SK-N-SH (cell line): ENCODE measurements around the gene ZNF541.

Experiments
- EP300 ChIP-seq, 2 experiments: IDR thresholded peaks; 2 replicates each; pipeline versions ENCODE4 v1.4.0 to v1.6.1; 2012; ENCODE audit warnings: borderline replicate concordance in 1 of 2, low read depth in 1 of 2, low read length in 1 of 2
- GABPA ChIP-seq: IDR thresholded peaks from 2 replicates; pipeline ENCODE4 v1.4.0; 2012; ENCODE audit warnings: low read depth, mild to moderate bottlenecking
- MXI1 ChIP-seq: IDR thresholded peaks from 2 replicates; pipeline ENCODE4 v1.6.1; 2012; ENCODE audit warnings: mild to moderate bottlenecking, low read depth, low read length, improper control_type of control experiment
- YY1 ChIP-seq: IDR thresholded peaks from 2 replicates; pipeline ENCODE4 v1.4.0; 2012; ENCODE audit warnings: low read depth, mild to moderate bottlenecking
- TF ChIP-seq, protein P1 (sequence below): fragments of 200-600 bp; sonication (generic); IDR thresholded peaks from 2 replicates; pipeline ENCODE4 v1.6.1; 2017; ENCODE audit warnings: antibody characterized with exemption, mild to moderate bottlenecking, moderate library complexity

GRCh38 chr19:47541518-47541917 is 31.4 kb downstream of the ZNF541 start:
- TF ChIP-seq EP300 (IDR thresholded peaks at IDR 0.05; ENCODE audit: borderline replicate concordance in 1 of 2, low read depth in 1 of 2, low read length in 1 of 2) (no peak), GABPA (no peak), MXI1 (no peak), YY1 (no peak)
- TF ChIP-seq, protein P1, sequence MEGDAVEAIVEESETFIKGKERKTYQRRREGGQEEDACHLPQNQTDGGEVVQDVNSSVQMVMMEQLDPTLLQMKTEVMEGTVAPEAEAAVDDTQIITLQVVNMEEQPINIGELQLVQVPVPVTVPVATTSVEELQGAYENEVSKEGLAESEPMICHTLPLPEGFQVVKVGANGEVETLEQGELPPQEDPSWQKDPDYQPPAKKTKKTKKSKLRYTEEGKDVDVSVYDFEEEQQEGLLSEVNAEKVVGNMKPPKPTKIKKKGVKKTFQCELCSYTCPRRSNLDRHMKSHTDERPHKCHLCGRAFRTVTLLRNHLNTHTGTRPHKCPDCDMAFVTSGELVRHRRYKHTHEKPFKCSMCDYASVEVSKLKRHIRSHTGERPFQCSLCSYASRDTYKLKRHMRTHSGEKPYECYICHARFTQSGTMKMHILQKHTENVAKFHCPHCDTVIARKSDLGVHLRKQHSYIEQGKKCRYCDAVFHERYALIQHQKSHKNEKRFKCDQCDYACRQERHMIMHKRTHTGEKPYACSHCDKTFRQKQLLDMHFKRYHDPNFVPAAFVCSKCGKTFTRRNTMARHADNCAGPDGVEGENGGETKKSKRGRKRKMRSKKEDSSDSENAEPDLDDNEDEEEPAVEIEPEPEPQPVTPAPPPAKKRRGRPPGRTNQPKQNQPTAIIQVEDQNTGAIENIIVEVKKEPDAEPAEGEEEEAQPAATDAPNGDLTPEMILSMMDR, result no peak
